HCT116 (cell line): ENCODE measurements around the gene STK32B. TPM values are rescaled to one million over a fixed set of nuclear protein-coding genes. Genes with fewer than 3 reads are reported as not detected.

ENCODE experiments used
- ATAC-seq: fragments of 200-7000 bp; cut with Tn5 transposase; 2 replicates; pipeline ENCODE4 v1.9.1; 2020; ENCODE audit warnings: mild to moderate bottlenecking, moderate library complexity
- BruUV-seq: library from RNA; stranded (reverse); fragments of 400-500 nt; replicated peaks from 2 replicates; lab custom pipeline; 2021; lab: Mats Ljungman, UMichigan
- CTCF ChIA-PET: fragments of 300-600 bp; sonication (Branson Sonifier 250); formaldehyde crosslinking; loops from one replicate; lab custom pipeline; 2021; ENCODE audit warnings: antibody characterized with exemption; lab: Charles Lee
- POLR2A ChIA-PET: fragments of 300-600, 350-600 bp; sonication (Branson Sonifier 250); formaldehyde crosslinking; loops from one replicate; lab custom pipeline; 2021; ENCODE audit warnings: antibody characterized with exemption; lab: Charles Lee
- RAD21 ChIA-PET, 2 experiments: fragments of 300-600 bp; sonication (Branson Sonifier 250); formaldehyde crosslinking; loops; one replicate each; lab custom pipeline; 2023; ENCODE audit warnings: low total read pairs in 2 of 2; ENCODE audit not compliant: uncharacterized antibody in 2 of 2, unreplicated experiment in 2 of 2, low non-redundant PET in 1 of 2; lab: Charles Lee
- DNase-seq: peaks from one replicate; pipeline ENCODE4 v3.0.0-alpha.2; 2010; ENCODE audit warnings: low read depth, low spot score
- H2AFZ ChIP-seq: fragments of 200-600 bp; shearing (Covaris generic), sonication (generic); 2 replicates; pipeline ENCODE4 v1.6.1; 2017; ENCODE audit warnings: low read depth, mixed run types, mixed read lengths, antibody characterized with exemption, low read length; ENCODE audit not compliant: poor library complexity, severe bottlenecking
- H3K27ac ChIP-seq: 2 replicates; pipeline ENCODE4 v1.5.1; 2012; ENCODE audit warnings: low read depth, low read length
- H3K27me3 ChIP-seq: fragments of 200-600 bp; sonication (generic); 2 replicates; pipeline ENCODE4 v1.6.1; 2016; ENCODE audit warnings: mixed run types, low read length, mixed read lengths; ENCODE audit not compliant: insufficient read depth
- H3K36me3 ChIP-seq, 2 experiments: fragments of 200-500 bp in 1 of 2; fragments of 200-600 bp in 1 of 2; sonication (Bioruptor generic) in 1 of 2; sonication (generic) in 1 of 2; 2 replicates each; pipeline versions ENCODE4 v1.5.1 to v1.6.1; 2014 to 2016; ENCODE audit warnings: low read length in 2 of 2, inconsistent platforms in 1 of 2, mixed read lengths in 1 of 2, mixed run types in 1 of 2; ENCODE audit not compliant: insufficient read depth in 2 of 2, control insufficient read depth in 1 of 2
- H3K4me1 ChIP-seq, 2 experiments: fragments of 200-600 bp in 1 of 2; sonication (generic) in 1 of 2; 2 replicates each; pipeline versions ENCODE4 v1.5.1 to v1.6.1; 2012 to 2017; ENCODE audit warnings: low read length in 2 of 2, inconsistent platforms in 1 of 2, mild to moderate bottlenecking in 1 of 2, mixed read lengths in 1 of 2, mixed run types in 1 of 2, moderate library complexity in 1 of 2; ENCODE audit not compliant: insufficient read depth in 2 of 2, control insufficient read depth in 1 of 2
- H3K4me2 ChIP-seq: fragments of 200-600 bp; sonication (generic); 2 replicates; pipeline ENCODE4 v1.6.1; 2017; ENCODE audit warnings: mixed run types, low read length, mixed read lengths
- H3K4me3 ChIP-seq, 2 experiments: fragments of 200-600 bp in 1 of 2; sonication (generic) in 1 of 2; replicated peaks in 1 of 2; 2 replicates each; pipeline ENCODE4 v1.5.1; 2011 to 2016; ENCODE audit warnings: low read length in 2 of 2, control low read depth in 1 of 2, low read depth in 1 of 2, mild to moderate bottlenecking in 1 of 2, mixed read lengths in 1 of 2, mixed run types in 1 of 2
- H3K79me2 ChIP-seq: fragments of 200-600 bp; sonication (generic); 2 replicates; pipeline ENCODE4 v1.6.1; 2017; ENCODE audit warnings: mild to moderate bottlenecking, mixed run types, low read length, moderate library complexity, mixed read lengths; ENCODE audit not compliant: insufficient read depth
- H3K9ac ChIP-seq: fragments of 200-600 bp; sonication (generic); 2 replicates; pipeline ENCODE4 v1.6.1; 2016; ENCODE audit warnings: low read length, mixed read lengths
- H3K9me2 ChIP-seq: fragments of 200-600 bp; sonication (generic), shearing (Covaris generic); 2 replicates; pipeline ENCODE4 v1.6.1; 2017; ENCODE audit warnings: mixed run types, mild to moderate bottlenecking, moderate library complexity; ENCODE audit not compliant: insufficient read depth
- H3K9me3 ChIP-seq, 2 experiments: fragments of 200-500 bp in 1 of 2; fragments of 200-600 bp in 1 of 2; sonication (Bioruptor generic) in 1 of 2; sonication (generic) in 1 of 2; 2 replicates each; pipeline ENCODE4 v1.6.1; 2014 to 2017; ENCODE audit warnings: low read length in 2 of 2, mixed read lengths in 2 of 2, inconsistent platforms in 1 of 2, low read depth in 1 of 2, mild to moderate bottlenecking in 1 of 2, mixed run types in 1 of 2, moderate library complexity in 1 of 2; ENCODE audit not compliant: control insufficient read depth in 1 of 2, insufficient read depth in 1 of 2
- H4K20me1 ChIP-seq: fragments of 200-600 bp; sonication (generic), shearing (Covaris generic); 2 replicates; pipeline ENCODE4 v1.6.1; 2017; ENCODE audit warnings: mixed run types, mild to moderate bottlenecking, moderate library complexity; ENCODE audit not compliant: insufficient read depth
- CEBPB ChIP-seq: IDR thresholded peaks from 2 replicates; pipeline ENCODE4 v1.6.1; 2012; ENCODE audit warnings: low read depth
- EGR1 ChIP-seq: IDR thresholded peaks from 2 replicates; pipeline ENCODE4 v1.6.1; 2012; ENCODE audit warnings: low read depth
- ELF1 ChIP-seq: IDR thresholded peaks from 2 replicates; pipeline ENCODE4 v1.6.1; 2012; ENCODE audit warnings: low read depth, borderline replicate concordance
- JUND ChIP-seq: IDR thresholded peaks from 2 replicates; pipeline ENCODE4 v1.6.1; 2012
- POLR2AphosphoS5 ChIP-seq: IDR thresholded peaks from 2 replicates; pipeline ENCODE4 v1.6.1; 2011; ENCODE audit warnings: mild to moderate bottlenecking, low read depth, low read length, moderate library complexity
- RAD21 ChIP-seq: IDR thresholded peaks from 2 replicates; pipeline ENCODE4 v1.6.1; 2012; ENCODE audit warnings: low read depth, mild to moderate bottlenecking
- SP1 ChIP-seq: IDR thresholded peaks from 2 replicates; pipeline ENCODE4 v1.6.1; 2012; ENCODE audit warnings: low read depth
- SRF ChIP-seq: IDR thresholded peaks from 2 replicates; pipeline ENCODE4 v1.6.1; 2012; ENCODE audit warnings: low read depth
- intact Hi-C: fragments of 100-400 bp; cut with micrococcal nuclease; formaldehyde crosslinking; loops from 2 replicates; pipeline ENCODE4 v1.10.0; 2022
- total RNA-seq: library from RNA; stranded (reverse); gene quantifications from one replicate; pipeline ENCODE4 v1.2.1, GENCODE V29; 2021; ENCODE audit not compliant: unreplicated experiment
- TF ChIP-seq, protein P1 (sequence below): IDR thresholded peaks from 2 replicates; pipeline ENCODE4 v1.6.1; 2012
- TF ChIP-seq, protein P2 (sequence below): IDR thresholded peaks from 2 replicates; pipeline ENCODE4 v1.6.1; 2011; ENCODE audit warnings: mild to moderate bottlenecking, low read length, moderate library complexity; ENCODE audit not compliant: insufficient replicate concordance; ENCODE audit errors: extremely low read depth
- TF ChIP-seq, protein P3 (sequence below), 3 experiments: fragments of 200-600 bp in 1 of 3; sonication (generic) in 1 of 3; IDR thresholded peaks in 2 of 3; conservative IDR thresholded peaks in 1 of 3; 2 replicates each; pipeline ENCODE4 v1.5.1; 2012 to 2017; ENCODE audit warnings: low read depth in 2 of 3, low read length in 2 of 3, antibody characterized with exemption in 1 of 3, borderline replicate concordance in 1 of 3, control low read depth in 1 of 3, mild to moderate bottlenecking in 1 of 3, mixed read lengths in 1 of 3, mixed run types in 1 of 3, moderate library complexity in 1 of 3; ENCODE audit not compliant: insufficient read depth in 1 of 3

Gene STK32B
- total RNA-seq, 1 experiment from 2014 or later, result not detected

DNA sequence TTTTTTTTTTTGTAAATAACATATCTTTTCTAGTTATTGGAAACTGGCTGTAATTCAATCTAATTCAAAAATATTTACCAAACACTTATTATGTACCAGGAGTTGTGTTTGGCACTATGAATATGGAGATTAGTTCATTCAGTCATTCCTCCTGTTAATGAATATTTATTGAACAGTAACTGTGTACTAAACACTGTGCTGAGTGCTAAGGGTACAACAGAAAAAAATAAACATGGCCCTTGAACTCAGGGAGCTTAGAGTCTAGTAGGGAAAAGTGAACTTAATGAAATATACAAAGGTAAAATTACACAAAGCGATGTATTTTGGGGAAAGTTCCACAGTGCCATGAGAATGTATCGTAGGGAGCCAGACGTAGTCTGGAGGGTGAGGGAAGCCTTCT lies 87.1 kb downstream of the STK32B start:
- H2AFZ ChIP-seq, result no peak overlapping the region
- no peaks in the 10 kb centered on the region for H3K9me3 ChIP-seq
- no peak for ATAC-seq
- H3K79me2 ChIP-seq, result no peaks in the 10 kb centered on the region
- H3K36me3 ChIP-seq, result no peaks in the 10 kb centered on the region
- H3K4me2 ChIP-seq, result no peak overlapping the region
- ChIA-PET RAD21 (no interaction called here), CTCF (no interaction called here), POLR2A (no interaction called here)
- intact Hi-C loops, result no loop called here
- H3K4me3 ChIP-seq, result no peak overlapping the region
- no peaks in the 10 kb centered on the region for H3K9me2 ChIP-seq
- no peaks in the 10 kb centered on the region for H3K4me1 ChIP-seq
- no peaks in the 10 kb centered on the region for H4K20me1 ChIP-seq
- TF ChIP-seq, protein P1, sequence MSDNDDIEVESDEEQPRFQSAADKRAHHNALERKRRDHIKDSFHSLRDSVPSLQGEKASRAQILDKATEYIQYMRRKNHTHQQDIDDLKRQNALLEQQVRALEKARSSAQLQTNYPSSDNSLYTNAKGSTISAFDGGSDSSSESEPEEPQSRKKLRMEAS, result no peak
- TF ChIP-seq, protein P2, sequence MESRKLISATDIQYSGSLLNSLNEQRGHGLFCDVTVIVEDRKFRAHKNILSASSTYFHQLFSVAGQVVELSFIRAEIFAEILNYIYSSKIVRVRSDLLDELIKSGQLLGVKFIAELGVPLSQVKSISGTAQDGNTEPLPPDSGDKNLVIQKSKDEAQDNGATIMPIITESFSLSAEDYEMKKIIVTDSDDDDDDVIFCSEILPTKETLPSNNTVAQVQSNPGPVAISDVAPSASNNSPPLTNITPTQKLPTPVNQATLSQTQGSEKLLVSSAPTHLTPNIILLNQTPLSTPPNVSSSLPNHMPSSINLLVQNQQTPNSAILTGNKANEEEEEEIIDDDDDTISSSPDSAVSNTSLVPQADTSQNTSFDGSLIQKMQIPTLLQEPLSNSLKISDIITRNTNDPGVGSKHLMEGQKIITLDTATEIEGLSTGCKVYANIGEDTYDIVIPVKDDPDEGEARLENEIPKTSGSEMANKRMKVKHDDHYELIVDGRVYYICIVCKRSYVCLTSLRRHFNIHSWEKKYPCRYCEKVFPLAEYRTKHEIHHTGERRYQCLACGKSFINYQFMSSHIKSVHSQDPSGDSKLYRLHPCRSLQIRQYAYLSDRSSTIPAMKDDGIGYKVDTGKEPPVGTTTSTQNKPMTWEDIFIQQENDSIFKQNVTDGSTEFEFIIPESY, result no peak
- no peak for TF ChIP-seq SRF
- TF ChIP-seq POLR2AphosphoS5, result no peak
- TF ChIP-seq ELF1, result no peak
- TF ChIP-seq JUND, result no peak
- TF ChIP-seq RAD21, result no peak
- TF ChIP-seq CEBPB, result no peak
- TF ChIP-seq, protein P3, sequence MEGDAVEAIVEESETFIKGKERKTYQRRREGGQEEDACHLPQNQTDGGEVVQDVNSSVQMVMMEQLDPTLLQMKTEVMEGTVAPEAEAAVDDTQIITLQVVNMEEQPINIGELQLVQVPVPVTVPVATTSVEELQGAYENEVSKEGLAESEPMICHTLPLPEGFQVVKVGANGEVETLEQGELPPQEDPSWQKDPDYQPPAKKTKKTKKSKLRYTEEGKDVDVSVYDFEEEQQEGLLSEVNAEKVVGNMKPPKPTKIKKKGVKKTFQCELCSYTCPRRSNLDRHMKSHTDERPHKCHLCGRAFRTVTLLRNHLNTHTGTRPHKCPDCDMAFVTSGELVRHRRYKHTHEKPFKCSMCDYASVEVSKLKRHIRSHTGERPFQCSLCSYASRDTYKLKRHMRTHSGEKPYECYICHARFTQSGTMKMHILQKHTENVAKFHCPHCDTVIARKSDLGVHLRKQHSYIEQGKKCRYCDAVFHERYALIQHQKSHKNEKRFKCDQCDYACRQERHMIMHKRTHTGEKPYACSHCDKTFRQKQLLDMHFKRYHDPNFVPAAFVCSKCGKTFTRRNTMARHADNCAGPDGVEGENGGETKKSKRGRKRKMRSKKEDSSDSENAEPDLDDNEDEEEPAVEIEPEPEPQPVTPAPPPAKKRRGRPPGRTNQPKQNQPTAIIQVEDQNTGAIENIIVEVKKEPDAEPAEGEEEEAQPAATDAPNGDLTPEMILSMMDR (IDR thresholded peaks at IDR 0.05 in 2 of 3, conservative IDR thresholded peaks at IDR 0.05 in 1 of 3; ENCODE audit: borderline replicate concordance in 1 of 3, insufficient read depth in 1 of 3, low read depth in 2 of 3, low read length in 2 of 3), result no peak
- no peak for TF ChIP-seq SP1
- TF ChIP-seq EGR1, result no peak
- TF ChIP-seq, all 23 proteins: peak for 0
- no TSS peak for BruUV-seq
- no peak overlapping the region for H3K27ac ChIP-seq
- no peak for DNase-seq
- H3K9ac ChIP-seq, result no peak overlapping the region
- peaks cover 57% of the 10 kb centered on the region for H3K27me3 ChIP-seq
